ENCODE measurements around the gene PLIN5.

Gene PLIN5

GRCh38 chr19:4575267-4576015 is 40.4 kb upstream of the PLIN5 start:
- no peak for DNase-seq (ENCODE audit: low read depth)
- H3K4me3 ChIP-seq (ENCODE audit: low read depth, low read length), result no peak overlapping the region
- TF ChIP-seq CTCF (IDR thresholded peaks at IDR 0.05; ENCODE audit: low read depth, low read length, missing control alignments), result no peak

- TF ChIP-seq CTCF (IDR thresholded peaks at IDR 0.05; ENCODE audit: low read depth, low read length, missing control alignments), result no peak
- no peak overlapping the region for H3K4me3 ChIP-seq (ENCODE audit: low read depth, low read length)
- DNase-seq (ENCODE audit: low read depth), result no peak
These were observed 38.7 kb upstream of the PLIN5 start for GRCh38 chr19:4573682-4574081.

GRCh38 chr19:4571305-4571917 is 36.4 kb upstream of the PLIN5 start:
- no peak for TF ChIP-seq CTCF (IDR thresholded peaks at IDR 0.05; ENCODE audit: low read depth, low read length, missing control alignments)
- no peak for DNase-seq (ENCODE audit: low read depth)

GRCh38 chr19:4570916-4571304 is 35.9 kb upstream of the PLIN5 start:
- no peak for DNase-seq (ENCODE audit: low read depth)
- no peak for TF ChIP-seq CTCF (IDR thresholded peaks at IDR 0.05; ENCODE audit: low read depth, low read length, missing control alignments)
- no peak overlapping the region for H3K4me3 ChIP-seq (ENCODE audit: low read depth, low read length)

More at GRCh38 chr19:4571305-4571917, 36.4 kb upstream of the PLIN5 start:
- H3K4me3 ChIP-seq (ENCODE audit: low read depth, low read length), result no peak overlapping the region

- no peak overlapping the region for H3K4me3 ChIP-seq (ENCODE audit: low read depth, low read length)
- DNase-seq (ENCODE audit: low read depth), result no peak
- no peak for TF ChIP-seq CTCF (IDR thresholded peaks at IDR 0.05; ENCODE audit: low read depth, low read length, missing control alignments)
These were observed 35.4 kb upstream of the PLIN5 start for GRCh38 chr19:4570402-4570801.

- DNase-seq (ENCODE audit: low read depth), result no peak
- H3K4me3 ChIP-seq (ENCODE audit: low read depth, low read length), result no peak overlapping the region
- TF ChIP-seq CTCF (IDR thresholded peaks at IDR 0.05; ENCODE audit: low read depth, low read length, missing control alignments), result no peak
These were observed 33.9 kb upstream of the PLIN5 start for GRCh38 chr19:4568886-4569285.

Measured in GM12864 (cell line).